Measurements from ENCODE around the gene CCDC149. TPM values are rescaled to one million over a fixed set of nuclear protein-coding genes. Genes with fewer than 3 reads are reported as not detected.

Gene CCDC149
- total and polyA plus RNA-seq, 2 of the 13 experiments (the other 11 are each of a cell fraction or from before 2014, with no cell fraction given): 0.44 to 0.95 TPM

- Histone ChIP-seq H3K4me3 (replicated peaks in 1 of 3; ENCODE audit: insufficient read depth in 1 of 3, low read depth in 2 of 3, low read length in 3 of 3) (no peak overlapping the region), H3K79me2 (ENCODE audit: insufficient read depth, low read length) (no peaks in the 10 kb centered on the region), H3K27ac (ENCODE audit: extremely low read length, insufficient read depth, low read length) (no peak overlapping the region), H3K4me2 (ENCODE audit: low read depth, low read length) (no peak overlapping the region), H3K9ac (ENCODE audit: insufficient read depth, low read depth, low read length) (no peak overlapping the region), H3K27me3 (ENCODE audit: control insufficient read depth in 1 of 2, insufficient read depth in 2 of 2, low read length in 2 of 2) (peaks cover 1 to 21% of the 10 kb centered on the region in 2 experiments; a peak in 3 of 5 replicates), H2AFZ (ENCODE audit: low read length) (no peak overlapping the region), H3K36me3 (replicated peaks in 1 of 2; ENCODE audit: control insufficient read depth in 1 of 2, insufficient read depth in 2 of 2, low read length in 2 of 2) (no peaks in the 10 kb centered on the region), H3K4me1 (ENCODE audit: insufficient read depth, low read length) (peaks cover 26% of the 10 kb centered on the region), H3K9me3 (ENCODE audit: low read length) (no peaks in the 10 kb centered on the region), H4K20me1 (ENCODE audit: insufficient read depth, low read length) (no peaks in the 10 kb centered on the region)
- CTCF ChIA-PET (ENCODE audit: low intra/inter-chr PET ratio, low total read pairs): no interaction called here
- intact Hi-C loops (cut with micrococcal nuclease; ENCODE audit: unreplicated experiment) (no loop called here), in situ Hi-C loops (cut with HindIII; ENCODE audit: extremely low pct_ligation_motif_present, low pct_unique_long_range_greater_than_20kb) (no loop called here)
- no peak for ATAC-seq
- 43% methylated on average over 5 of the region's 5 CpGs for WGBS (ENCODE audit: low lambda C conversion rate)
- no TSS peak for BruUV-seq (replicated peaks)
- POLR2A ChIA-PET: no interaction called here
- DNase-seq (ENCODE audit: low spot score): no peak
- FAIRE-seq: no peak
- TF ChIP-seq TOPORS (CRISPR knock-in tag; IDR thresholded peaks at IDR 0.05) (no peak), SNAPC4 (CRISPR knock-in tag; IDR thresholded peaks at IDR 0.05) (no peak), CREB1 (IDR thresholded peaks at IDR 0.05) (no peak), CREB1 (CRISPR knock-in tag; IDR thresholded peaks at IDR 0.05) (no peak), ZNF18 (CRISPR knock-in tag; IDR thresholded peaks at IDR 0.05; ENCODE audit: insufficient replicate concordance) (no peak), AKNA (CRISPR knock-in tag; IDR thresholded peaks at IDR 0.05; ENCODE audit: borderline replicate concordance) (no peak), CEBPB (IDR thresholded peaks at IDR 0.05; ENCODE audit: borderline replicate concordance, low read depth, low read length) (no peak), ZNF7 (CRISPR knock-in tag; IDR thresholded peaks at IDR 0.05) (no peak), TMF1 (CRISPR knock-in tag; IDR thresholded peaks at IDR 0.05; ENCODE audit: low read depth) (no peak), FOXO1 (CRISPR knock-in tag; IDR thresholded peaks at IDR 0.05) (no peak), ZMYM4 (CRISPR knock-in tag; IDR thresholded peaks at IDR 0.05) (no peak)
Observed at GRCh38 chr4:24798036-24798610, 114.7 kb downstream of the CCDC149 start.

Measured in HepG2 (cell line).